ENCODE data around the gene ZNF14.
"Not testable (repeated sequence)": the region's sequence is repeated elsewhere in the genome, so short reads cannot be mapped to it uniquely, and the experiment has no call there.

ZNF14 gene

GRCh38 chr19:19746286-19747213, 13.6 kb upstream of the ZNF14 start:
- DNase-seq: no peak

- no peak for DNase-seq
These were observed 12.8 kb upstream of the ZNF14 start for GRCh38 chr19:19745496-19746285.

- DNase-seq: no peak
These were observed 11.7 kb upstream of the ZNF14 start for GRCh38 chr19:19744641-19745040.

GRCh38 chr19:19743921-19744320, 11.0 kb upstream of the ZNF14 start:
- DNase-seq: not testable (repeated sequence)

GRCh38 chr19:19743176-19743575, 10.3 kb upstream of the ZNF14 start:
- no peak for DNase-seq

GRCh38 chr19:19742773-19743172, 9.9 kb upstream of the ZNF14 start:
- DNase-seq: no peak

GRCh38 chr19:19741184-19741583, 8.3 kb upstream of the ZNF14 start:
- DNase-seq: no peak

GRCh38 chr19:19740755-19741154, 7.8 kb upstream of the ZNF14 start:
- no peak for DNase-seq

- no peak for DNase-seq
These were observed 5.7 kb upstream of the ZNF14 start for GRCh38 chr19:19738564-19738963.

GRCh38 chr19:19737559-19738332, 4.8 kb upstream of the ZNF14 start:
- no peak for DNase-seq

- DNase-seq: no peak
These were observed 11.0 kb downstream of the ZNF14 start for GRCh38 chr19:19721896-19722295.

GRCh38 chr19:19719798-19720197, 13.1 kb downstream of the ZNF14 start:
- DNase-seq: no peak

GRCh38 chr19:19711934-19712828, 20.7 kb downstream of the ZNF14 start:
- DNase-seq: no peak

GRCh38 chr19:19711306-19711933, 21.5 kb downstream of the ZNF14 start:
- no peak for DNase-seq

GRCh38 chr19:19710506-19710905, 22.4 kb downstream of the ZNF14 start:
- DNase-seq: no peak

GRCh38 chr19:19704836-19705235, 28.1 kb downstream of the ZNF14 start:
- no peak for DNase-seq

- DNase-seq: not testable (repeated sequence)
These were observed 32.4 kb downstream of the ZNF14 start for GRCh38 chr19:19700493-19700892.

- no peak for DNase-seq
These were observed 35.3 kb downstream of the ZNF14 start for GRCh38 chr19:19697589-19697988.

- DNase-seq: no peak
These were observed 36.5 kb downstream of the ZNF14 start for GRCh38 chr19:19696386-19696785.

- DNase-seq: no peak
These were observed 41.2 kb downstream of the ZNF14 start for GRCh38 chr19:19691683-19692082.

GRCh38 chr19:19689023-19689422, 43.9 kb downstream of the ZNF14 start:
- not testable (repeated sequence) for DNase-seq

GRCh38 chr19:19687090-19687489, 45.8 kb downstream of the ZNF14 start:
- no peak for DNase-seq
